Mesodermal cell (in vitro differentiated cells): ENCODE results near the gene KRT15.
"Not testable (repeated sequence)": the region's sequence is repeated elsewhere in the genome, so short reads cannot be mapped to it uniquely, and the experiment has no call there.

Experiments
- H3K27ac ChIP-seq: 2 replicates; pipeline ENCODE4 v1.7.0; 2013; ENCODE audit warnings: mild to moderate bottlenecking, low read depth, low read length, moderate library complexity; ENCODE audit not compliant: severe bottlenecking
- H3K36me3 ChIP-seq: 2 replicates; pipeline ENCODE4 v1.7.1; 2013; ENCODE audit warnings: mild to moderate bottlenecking, low read length, moderate library complexity; ENCODE audit not compliant: control insufficient read depth, insufficient read depth
- H3K4me1 ChIP-seq: one replicate; pipeline ENCODE4 v1.7.1; 2013; ENCODE audit warnings: mild to moderate bottlenecking, low read length; ENCODE audit not compliant: insufficient read depth, control insufficient read depth, poor library complexity, severe bottlenecking
- H3K4me3 ChIP-seq: 2 replicates; pipeline ENCODE4 v1.7.0; 2013; ENCODE audit warnings: low read length, control low read depth, mild to moderate bottlenecking; ENCODE audit not compliant: insufficient read depth, poor library complexity, severe bottlenecking; ENCODE audit errors: extremely low read depth
- H3K9me3 ChIP-seq: 2 replicates; pipeline ENCODE4 v1.7.1; 2013; ENCODE audit warnings: mild to moderate bottlenecking, low read length, moderate library complexity; ENCODE audit not compliant: control insufficient read depth
- WGBS, 2 experiments: methylation state at CpG; one replicate each; pipeline ENCODE4 v1.1.5; 2013; ENCODE audit warnings: missing lambda C conversion rate in 2 of 2; ENCODE audit not compliant: insufficient coverage in 2 of 2; 5-methylcytosine and 5-hydroxymethylcytosine counted together

KRT15 gene

GRCh38 chr17:41544491-41544892 lies 25.8 kb upstream of the KRT15 start:
- Histone ChIP-seq H3K9me3 (peaks cover 5% of the 10 kb centered on the region), H3K27ac (peak overlapping the region; percentile 45), H3K4me3 (no peak overlapping the region), H3K36me3 (no peaks in the 10 kb centered on the region), H3K4me1 (peaks cover 40% of the 10 kb centered on the region)
- WGBS, 2 experiments = 30 to 60% methylated on average over 1 to 3 of the region's 5 CpGs

- 87 to 93% methylated on average over 5 to 9 of the region's 10 CpGs for WGBS, 2 experiments
These were observed 24.1 kb upstream of the KRT15 start for GRCh38 chr17:41542786-41543185.

GRCh38 chr17:41542357-41542756 lies 23.7 kb upstream of the KRT15 start:
- 60% methylated on average over 1 of the region's 2 CpGs; no CpG with 5 or more reads in 1 of the 2 experiments for WGBS, 2 experiments

More at GRCh38 chr17:41542786-41543185, 24.1 kb upstream of the KRT15 start:
- H3K4me3 ChIP-seq, H3K36me3 ChIP-seq, H3K9me3 ChIP-seq, H3K27ac ChIP-seq: not testable (repeated sequence)
- H3K4me1 ChIP-seq = peaks cover 47% of the 10 kb centered on the region

GRCh38 chr17:41540921-41541625 lies 22.4 kb upstream of the KRT15 start:
- no peaks in the 10 kb centered on the region for H3K9me3 ChIP-seq
- H3K36me3 ChIP-seq = no peaks in the 10 kb centered on the region
- WGBS, 2 experiments = 93 to 95% methylated on average over 9 to 10 of the region's 10 CpGs
- no peak overlapping the region for H3K4me3 ChIP-seq
- no peak overlapping the region for H3K27ac ChIP-seq
- peaks cover 55% of the 10 kb centered on the region for H3K4me1 ChIP-seq

More at GRCh38 chr17:41542357-41542756, 23.7 kb upstream of the KRT15 start:
- Histone ChIP-seq H3K4me3 (no peak overlapping the region), H3K4me1 (peaks cover 47% of the 10 kb centered on the region), H3K27ac (no peak overlapping the region), H3K9me3 (peaks cover 5% of the 10 kb centered on the region), H3K36me3 (no peaks in the 10 kb centered on the region)

- Histone ChIP-seq H3K9me3 (no peaks in the 10 kb centered on the region), H3K27ac (no peak overlapping the region)
- 65 to 71% methylated on average over 6 to 7 of the region's 7 CpGs for WGBS, 2 experiments
These were observed 21.4 kb upstream of the KRT15 start for GRCh38 chr17:41539979-41540701.

GRCh38 chr17:41539071-41539492 lies 20.4 kb upstream of the KRT15 start:
- Histone ChIP-seq H3K27ac (peak overlapping the region; percentile 79), H3K36me3 (no peaks in the 10 kb centered on the region), H3K9me3 (no peaks in the 10 kb centered on the region), H3K4me1 (peaks cover 55% of the 10 kb centered on the region), H3K4me3 (no peak overlapping the region)
- WGBS, 2 experiments = 47 to 64% methylated on average over 2 of the region's 5 CpGs

More at GRCh38 chr17:41539979-41540701, 21.4 kb upstream of the KRT15 start:
- no peak overlapping the region for H3K4me3 ChIP-seq
- H3K4me1 ChIP-seq = peaks cover 64% of the 10 kb centered on the region
- no peaks in the 10 kb centered on the region for H3K36me3 ChIP-seq

GRCh38 chr17:41538565-41538991 lies 19.9 kb upstream of the KRT15 start:
- WGBS, 2 experiments = 57 to 70% methylated on average over 1 to 3 of the region's 5 CpGs
- Histone ChIP-seq H3K27ac (peak overlapping the region; percentile 79), H3K4me1 (peaks cover 55% of the 10 kb centered on the region), H3K9me3 (no peaks in the 10 kb centered on the region), H3K4me3 (no peak overlapping the region), H3K36me3 (no peaks in the 10 kb centered on the region)

GRCh38 chr17:41537990-41538389 lies 19.3 kb upstream of the KRT15 start:
- H3K4me3 ChIP-seq = no peak overlapping the region
- peaks cover 58% of the 10 kb centered on the region for H3K4me1 ChIP-seq
- H3K9me3 ChIP-seq = no peaks in the 10 kb centered on the region
- H3K36me3 ChIP-seq = no peaks in the 10 kb centered on the region
- 82 to 92% methylated on average over 3 to 4 of the region's 9 CpGs for WGBS, 2 experiments
- no peak overlapping the region for H3K27ac ChIP-seq

- H3K4me1 ChIP-seq = peaks cover 62% of the 10 kb centered on the region
- no peaks in the 10 kb centered on the region for H3K9me3 ChIP-seq
These were observed 18.9 kb upstream of the KRT15 start for GRCh38 chr17:41537614-41537954.

GRCh38 chr17:41536741-41537613 lies 18.3 kb upstream of the KRT15 start:
- Histone ChIP-seq H3K27ac (no peak overlapping the region), H3K4me1 (peaks cover 62% of the 10 kb centered on the region), H3K9me3 (no peaks in the 10 kb centered on the region), H3K4me3 (no peak overlapping the region), H3K36me3 (no peaks in the 10 kb centered on the region)
- WGBS, 2 experiments = 95 to 98% methylated on average over 7 of the region's 7 CpGs

More at GRCh38 chr17:41537614-41537954, 18.9 kb upstream of the KRT15 start:
- 82 to 90% methylated on average over 7 of the region's 7 CpGs for WGBS, 2 experiments
- H3K4me3 ChIP-seq = no peak overlapping the region
- no peaks in the 10 kb centered on the region for H3K36me3 ChIP-seq
- no peak overlapping the region for H3K27ac ChIP-seq
